Measurements from ENCODE around the gene SLC25A11.

SLC25A11 gene
- 11.2 to 21.1 reads per million in 2 donors for total RNA-seq

- DNase-seq, result peak; percentile 81 to 100 (median 94)
Observed at GRCh38 chr17:4939796-4940554, at the start of gene SLC25A11, which contains the start of gene RNF167. TSS of gene SLC25A11 (minus strand) at chr17:4940046. CDS start at chr17:4939910, 136 bp downstream. TSS of gene RNF167 (plus strand) at chr17:4940268. CDS start at chr17:4940910, 642 bp downstream.

GRCh38 chr17:4987767-4988567 is 48.1 kb upstream of the SLC25A11 start:
- no peak for DNase-seq

GRCh38 chr17:4986951-4987766 is 47.3 kb upstream of the SLC25A11 start, which contains the start of gene CAMTA2:
TSS of gene CAMTA2 (minus strand) at chr17:4987675. CDS start at chr17:4986222, 1,453 bp downstream.
- DNase-seq, result peak; percentile 69 to 88 (median 84)

- DNase-seq, result no peak
Observed at GRCh38 chr17:4986403-4986802, 46.6 kb upstream of the SLC25A11 start.

GRCh38 chr17:4982305-4982704 is 42.5 kb upstream of the SLC25A11 start:
- no peak for DNase-seq

GRCh38 chr17:4980644-4981216 is 40.9 kb upstream of the SLC25A11 start:
- peak in 2 of 5 experiments; percentile 26 to 79 for DNase-seq

- no peak for DNase-seq
Observed at GRCh38 chr17:4978726-4979125, 38.9 kb upstream of the SLC25A11 start.

GRCh38 chr17:4974115-4974670 is 34.3 kb upstream of the SLC25A11 start:
- DNase-seq, result no peak

GRCh38 chr17:4973256-4974114 is 33.6 kb upstream of the SLC25A11 start:
- no peak for DNase-seq

GRCh38 chr17:4972752-4973151 is 32.9 kb upstream of the SLC25A11 start:
- no peak for DNase-seq

- no peak for DNase-seq
Observed at GRCh38 chr17:4972322-4972721, 32.5 kb upstream of the SLC25A11 start.

GRCh38 chr17:4971826-4972225 is 32.0 kb upstream of the SLC25A11 start:
- DNase-seq, result no peak

- no peak for DNase-seq
Observed at GRCh38 chr17:4970273-4970672, 30.4 kb upstream of the SLC25A11 start.

- no peak for DNase-seq
Observed at GRCh38 chr17:4969551-4970173, 29.8 kb upstream of the SLC25A11 start.

GRCh38 chr17:4969047-4969550 is 29.3 kb upstream of the SLC25A11 start:
- peak in 3 of 5 experiments; percentile 18 to 57 (median 36) for DNase-seq

- DNase-seq, result peak in 1 of 5 experiments; percentile 9
Observed at GRCh38 chr17:4968486-4969046, 28.7 kb upstream of the SLC25A11 start.

- peak; percentile 80 to 97 (median 88) for DNase-seq
Observed at GRCh38 chr17:4967539-4968485, 28.0 kb upstream of the SLC25A11 start, which contains the start of gene SPAG7. TSS of gene SPAG7 (minus strand) at chr17:4967817. CDS start at chr17:4967804, 13 bp downstream.

GRCh38 chr17:4966844-4967538 is 27.1 kb upstream of the SLC25A11 start:
- peak; percentile 71 to 100 (median 89) for DNase-seq
